NCI-H1048 (cell line): ENCODE results near the gene TRAM2.

Experiments used
- DNase-seq: peaks from one replicate; lab custom pipeline; 2025; lab: John Stamatoyannopoulos, UW

Gene TRAM2

DNA sequence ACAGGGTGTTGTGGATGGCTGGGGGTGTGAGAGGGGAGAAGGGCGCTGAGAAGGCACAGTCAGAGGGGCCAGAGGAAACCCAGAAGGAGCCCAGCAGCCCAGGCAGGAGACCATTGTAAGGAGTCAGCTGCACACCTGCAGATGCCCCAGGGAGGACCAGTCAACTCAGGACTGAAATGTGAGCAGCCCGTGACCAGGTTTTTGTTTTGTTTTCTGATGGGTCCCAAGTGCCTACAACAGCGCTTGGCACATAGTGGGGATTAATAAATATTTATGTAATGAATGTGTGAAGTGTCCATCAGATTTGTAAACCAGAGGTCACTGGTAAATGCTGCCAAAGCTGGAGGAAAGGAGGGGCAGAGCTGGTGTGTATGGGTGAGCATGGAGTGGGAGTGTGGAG, 30.2 kb downstream of the TRAM2 start:
- DNase-seq = no peak

- DNase-seq = no peak
These were observed 30.7 kb downstream of the TRAM2 start for GRCh38 chr6:52546192-52546591.

DNA sequence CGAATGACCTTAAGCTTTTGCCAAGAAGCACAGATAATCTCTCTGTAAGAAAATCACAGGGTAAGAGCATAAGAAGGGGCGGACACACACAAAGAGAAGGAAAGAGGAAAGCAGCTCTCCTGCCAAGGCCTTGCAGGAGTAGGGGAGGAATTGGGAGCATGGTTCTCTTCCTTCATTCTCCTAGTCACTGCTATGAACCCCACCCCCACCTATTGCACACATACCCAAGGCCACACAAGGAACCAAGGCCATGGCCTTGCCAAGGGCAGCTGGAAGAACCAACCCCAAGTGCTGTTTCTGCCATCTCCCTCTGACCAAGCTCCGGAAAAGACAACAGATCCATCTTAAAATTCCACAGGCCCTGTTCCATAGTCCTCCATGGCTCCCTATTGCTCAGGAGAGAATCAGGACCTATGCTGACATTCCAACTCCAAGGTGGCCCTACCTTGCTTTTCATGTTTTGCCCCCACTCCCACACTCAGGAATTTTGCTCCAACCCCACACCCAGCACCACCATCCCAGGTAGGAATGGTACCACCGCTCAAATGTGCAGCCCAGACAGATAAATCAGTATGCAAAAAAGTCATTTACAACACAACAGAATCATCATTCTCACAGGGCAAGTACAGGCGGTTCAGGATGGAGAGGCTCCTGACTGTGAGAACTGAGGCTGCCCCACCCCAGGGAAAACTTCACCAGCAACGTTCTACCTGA, 31.3 kb downstream of the TRAM2 start:
- DNase-seq = no peak

GRCh38 chr6:52544602-52545405, 32.1 kb downstream of the TRAM2 start:
- no peak for DNase-seq

DNA sequence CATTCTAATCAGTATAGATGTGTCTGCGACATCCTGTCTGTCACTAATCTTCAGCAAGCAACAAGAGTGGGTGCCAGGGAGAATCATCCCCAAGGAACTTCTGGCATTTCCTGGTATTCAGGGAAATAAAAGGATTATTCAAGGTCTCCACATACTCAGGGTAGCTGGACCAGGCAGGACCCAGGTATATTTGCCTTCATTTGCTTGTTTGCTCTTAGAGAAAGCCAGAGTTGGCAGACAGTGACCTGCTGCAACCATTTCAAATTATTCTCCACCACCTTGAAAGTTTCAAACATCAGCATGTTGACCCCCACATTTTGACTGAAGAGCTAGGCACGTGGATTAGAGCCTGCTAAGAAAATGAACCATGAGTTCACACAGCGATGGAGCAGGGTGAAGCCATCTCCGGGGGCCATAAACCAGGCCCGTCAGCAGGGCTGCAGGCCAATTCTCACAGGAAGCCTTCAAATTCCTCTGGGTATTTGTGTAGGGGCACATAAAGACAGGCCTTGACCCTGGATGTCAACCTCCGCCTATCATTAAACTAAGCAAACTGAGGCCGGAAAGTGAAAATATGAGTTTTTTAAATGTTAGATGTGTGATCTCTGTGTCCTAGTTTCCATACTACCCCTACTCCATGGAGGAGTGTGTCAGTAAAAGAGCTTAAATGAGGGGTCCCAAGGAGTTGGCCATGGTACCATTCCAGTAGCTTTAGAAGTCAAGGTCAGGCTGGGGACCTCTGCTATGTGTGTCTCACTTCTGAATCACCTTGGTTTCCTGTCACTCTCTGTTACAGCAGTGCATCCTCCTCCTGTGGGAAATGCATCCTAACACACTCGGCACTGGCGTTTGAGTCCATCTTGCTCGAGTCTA, 32.9 kb downstream of the TRAM2 start:
- no peak for DNase-seq

DNA sequence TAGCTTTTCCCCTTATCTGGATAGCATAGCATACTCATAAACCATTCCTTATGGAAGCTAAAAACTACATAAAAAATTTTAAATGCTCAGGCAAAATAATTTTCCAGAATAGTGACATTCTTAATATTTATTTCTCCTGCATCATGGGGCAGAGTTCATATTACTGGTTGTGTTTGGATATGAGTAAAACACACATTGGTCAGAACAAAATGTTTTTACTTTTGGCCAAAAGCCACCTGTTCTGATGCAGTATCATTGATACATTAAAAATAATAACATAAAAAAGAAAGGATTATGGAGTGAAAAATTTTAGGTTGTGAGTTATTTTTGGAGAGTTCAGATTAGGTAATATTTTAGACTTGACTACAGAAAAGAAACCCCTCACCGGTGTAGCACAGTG, 33.6 kb downstream of the TRAM2 start:
- DNase-seq = no peak

GRCh38 chr6:52541135-52541534, 35.7 kb downstream of the TRAM2 start:
- no peak for DNase-seq

DNA sequence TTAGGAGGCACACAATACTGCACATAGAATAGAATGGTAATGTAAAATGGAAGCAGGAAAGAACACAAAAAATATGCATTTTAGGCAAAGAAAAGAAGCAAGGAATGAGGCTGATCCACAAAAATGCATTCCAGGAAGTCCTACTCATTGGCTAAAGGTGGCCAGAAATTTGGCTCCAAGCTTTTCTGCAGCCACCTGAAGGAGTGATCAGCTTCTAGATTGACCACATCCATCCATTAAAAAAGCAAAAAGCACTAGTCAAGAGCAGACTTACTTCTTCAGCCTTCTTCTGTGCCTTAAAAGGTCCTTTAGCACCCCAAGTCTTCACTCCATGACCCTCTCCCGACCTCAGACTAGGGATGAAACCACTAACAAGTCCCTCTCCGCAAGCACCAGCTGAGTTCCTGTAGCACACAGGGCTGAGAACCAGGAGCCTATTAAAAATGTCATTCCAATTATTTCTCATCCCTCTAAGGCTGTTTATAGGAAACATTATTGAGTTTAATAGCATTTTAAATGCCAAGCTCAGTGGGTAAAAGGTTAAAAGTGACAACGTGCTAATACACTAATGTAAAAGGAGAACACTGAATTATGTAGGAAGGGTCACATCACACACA, 36.5 kb downstream of the TRAM2 start:
- DNase-seq = no peak

DNA sequence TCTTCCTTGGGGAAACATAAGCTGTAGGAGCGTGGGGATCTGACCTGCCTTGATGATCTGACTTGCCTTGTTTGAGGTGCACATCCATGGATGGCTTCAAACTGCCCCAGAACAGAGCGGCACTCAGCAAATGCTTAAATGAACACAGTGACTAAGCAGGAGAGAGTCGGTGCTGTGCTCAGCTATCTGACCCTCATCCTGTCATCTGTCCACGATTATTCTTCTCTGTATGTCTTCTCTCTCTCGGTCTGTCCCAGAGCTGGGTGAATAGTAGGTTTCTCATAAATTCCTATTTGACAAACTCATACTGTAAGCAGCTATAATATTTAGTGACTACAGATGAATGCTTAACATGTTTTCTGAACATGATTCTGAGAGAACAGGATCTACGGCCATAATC, 37.3 kb downstream of the TRAM2 start:
- DNase-seq = no peak

- no peak for DNase-seq
These were observed 37.9 kb downstream of the TRAM2 start for GRCh38 chr6:52538901-52539354.

- DNase-seq = no peak
These were observed 38.5 kb downstream of the TRAM2 start for GRCh38 chr6:52538252-52538900.

DNA sequence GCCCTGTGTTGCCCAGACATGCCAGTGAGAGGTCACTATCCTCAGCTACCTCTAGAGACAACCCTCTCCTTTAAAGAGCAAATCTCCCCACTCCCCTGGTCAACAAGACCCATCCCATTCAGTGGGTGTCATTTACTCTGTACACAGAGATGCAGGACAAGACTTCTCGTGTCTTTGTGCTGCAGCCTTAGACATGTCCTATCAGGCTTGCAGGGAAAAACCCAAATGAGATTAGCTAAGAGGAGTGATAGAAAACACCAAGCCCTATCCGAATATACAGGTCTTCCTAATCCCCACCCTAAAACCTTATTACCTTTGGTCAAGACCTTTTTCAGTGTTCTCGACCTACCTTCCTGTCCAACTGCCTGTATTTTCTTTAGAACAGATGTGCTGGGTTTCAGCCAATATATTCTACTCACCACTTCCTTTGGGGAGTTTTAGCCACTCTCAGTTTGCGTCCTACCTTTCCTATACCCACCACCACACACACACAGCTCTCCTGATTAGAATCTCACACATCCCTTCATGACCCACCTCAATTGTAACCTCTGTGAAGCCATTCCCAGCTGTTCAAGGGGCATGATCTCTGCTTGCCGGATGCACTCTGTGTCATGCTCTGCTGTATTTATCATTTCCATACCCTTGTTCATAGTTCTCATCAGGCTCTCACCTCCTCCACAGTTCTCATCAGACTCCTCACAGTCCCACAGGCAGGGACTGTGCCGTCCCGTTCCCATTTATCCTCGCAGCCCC, 39.7 kb downstream of the TRAM2 start:
- DNase-seq = no peak

- no peak for DNase-seq
These were observed 40.4 kb downstream of the TRAM2 start for GRCh38 chr6:52536424-52536916.

DNA sequence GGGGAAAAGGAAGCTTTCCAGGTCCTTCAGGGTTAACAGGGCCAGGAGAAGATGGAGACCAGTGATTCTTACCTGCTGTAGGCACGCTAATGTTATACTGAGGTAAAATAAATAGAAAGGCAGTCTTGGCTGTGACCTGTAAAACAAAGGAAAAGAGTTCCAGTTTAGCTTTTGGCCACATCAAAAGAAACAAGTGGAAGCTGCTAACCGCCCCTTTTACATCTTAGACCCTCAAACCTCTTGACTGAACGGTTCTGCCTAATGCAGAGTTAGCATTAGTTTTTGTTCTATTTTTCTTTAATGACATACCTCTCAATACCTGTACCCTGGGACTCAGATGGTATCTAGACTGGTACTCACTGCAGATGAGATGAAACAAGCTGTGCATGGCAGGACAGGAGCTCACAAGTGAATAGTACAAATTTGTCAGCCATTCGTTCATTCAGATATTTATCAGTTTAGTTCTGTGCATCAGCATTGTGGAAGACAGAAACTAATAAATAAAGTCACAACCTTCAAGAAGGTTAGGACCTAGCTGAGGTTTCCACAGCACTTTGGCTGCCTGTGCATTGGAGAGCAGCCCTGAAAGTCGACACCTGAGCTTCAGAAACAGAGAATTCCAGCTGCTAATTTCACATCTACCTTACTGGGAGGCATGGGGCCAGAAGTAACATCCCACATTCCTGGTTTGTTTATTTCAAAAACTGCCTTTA, 41.0 kb downstream of the TRAM2 start:
- no peak for DNase-seq

DNA sequence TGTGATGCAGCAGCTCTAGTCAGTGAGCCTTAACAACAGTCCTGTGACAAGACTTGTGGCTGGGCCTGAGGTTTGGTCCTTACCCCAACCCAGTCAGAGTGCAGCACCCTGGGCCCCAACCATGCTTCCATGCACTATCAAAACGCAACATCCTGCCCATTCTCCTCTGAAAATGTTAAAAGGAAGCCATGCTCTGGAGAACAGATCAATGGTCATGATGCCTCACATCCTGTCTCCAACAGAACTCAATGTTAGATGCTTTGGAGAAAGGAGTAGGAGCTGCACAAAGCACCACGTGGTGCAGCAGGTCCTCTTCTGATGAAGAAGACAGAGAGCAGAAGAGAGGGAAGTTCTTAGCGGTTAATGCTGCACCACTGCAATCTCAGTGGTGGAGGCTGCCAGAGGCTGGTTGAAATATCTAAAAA, 41.9 kb downstream of the TRAM2 start:
- DNase-seq = no peak

- DNase-seq = no peak
These were observed 42.5 kb downstream of the TRAM2 start for GRCh38 chr6:52534363-52534762.

- no peak for DNase-seq
These were observed 43.4 kb downstream of the TRAM2 start for GRCh38 chr6:52533491-52533890.

DNA sequence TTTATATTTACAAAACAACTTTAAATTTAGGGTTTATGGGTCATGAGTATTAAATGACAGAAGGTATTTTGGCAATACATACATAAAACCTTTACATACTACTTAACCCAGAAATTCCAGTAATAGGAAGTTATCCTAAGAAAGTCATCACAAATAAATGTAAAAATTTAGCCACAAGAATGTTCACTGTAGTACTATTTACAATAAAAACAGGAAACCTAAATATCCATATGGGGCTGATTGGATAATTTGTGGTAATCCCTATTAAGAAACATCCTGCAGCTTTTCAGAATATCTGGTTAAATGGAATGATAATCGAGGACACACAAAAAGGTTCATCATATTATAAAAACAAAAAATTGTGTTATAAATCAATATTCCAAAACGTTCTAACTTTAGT, 44.4 kb downstream of the TRAM2 start:
- no peak for DNase-seq

GRCh38 chr6:52531834-52532233, 45.0 kb downstream of the TRAM2 start:
- DNase-seq = no peak

GRCh38 chr6:52531396-52531795, 45.5 kb downstream of the TRAM2 start:
- no peak for DNase-seq
